ENCODE data around the gene ZNF446. TPM values are rescaled to one million over a fixed set of nuclear protein-coding genes. Genes with fewer than 3 reads are reported as not detected.

Gene ZNF446
- total and polyA plus RNA-seq, 9 of the 15 experiments (the other 6 are each of a cell fraction or from before 2014, with no cell fraction given), result 0.07 to 4.8 (median 1.2) TPM

DNA sequence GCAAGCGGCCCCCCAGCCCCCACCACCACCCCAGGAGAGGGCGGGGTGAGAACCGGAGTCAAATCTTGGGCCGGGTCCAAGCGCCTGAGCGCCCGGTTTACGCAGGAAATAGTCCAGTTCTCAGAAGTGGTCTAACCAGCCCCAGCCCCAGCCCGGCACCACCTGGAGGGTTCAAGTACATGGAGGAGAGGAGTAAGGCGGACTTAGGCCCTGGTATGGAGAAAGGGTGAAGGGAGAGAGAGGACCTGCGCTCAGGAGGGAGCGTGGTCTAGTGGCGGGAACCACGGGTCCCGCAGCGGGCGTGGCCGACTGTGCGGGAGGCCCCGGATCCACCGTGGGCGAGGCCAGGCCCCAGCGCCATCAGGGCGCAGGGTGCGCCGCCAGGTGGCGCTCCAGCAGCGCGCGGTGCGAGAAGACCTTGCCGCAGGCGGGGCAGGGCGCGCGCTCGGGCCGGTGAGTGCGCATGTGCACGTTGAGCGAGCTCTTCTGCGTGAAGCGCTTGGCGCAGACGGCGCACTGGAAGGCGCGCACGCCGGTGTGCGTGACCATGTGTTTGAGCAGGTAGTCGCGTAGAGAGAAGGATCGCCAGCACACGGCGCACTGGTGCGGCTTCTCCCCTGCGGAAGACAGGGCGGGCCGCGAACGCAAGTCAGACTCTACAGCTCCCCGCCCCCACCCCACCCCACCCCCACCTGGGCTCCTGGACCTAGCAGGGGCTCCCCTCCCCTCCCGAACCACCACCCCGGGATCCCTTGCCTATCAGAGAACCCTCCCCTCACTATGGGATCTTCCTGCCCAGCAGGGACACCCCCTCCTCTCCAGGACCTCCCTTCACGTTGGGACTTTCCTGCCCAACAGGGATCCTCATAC lies 37.8 kb downstream of the ZNF446 start (continued):
- TF ChIP-seq CBX3 (IDR thresholded peaks at IDR 0.05; ENCODE audit: borderline replicate concordance in 1 of 2, low read length in 2 of 2) (no peak), EP400 (IDR thresholded peaks at IDR 0.05) (peak; percentile 87), SRSF3 (IDR thresholded peaks at IDR 0.05; ENCODE audit: insufficient read depth, low read length) (no peak), SAFB2 (IDR thresholded peaks at IDR 0.05; ENCODE audit: borderline replicate concordance, low read depth, low read length, severe bottlenecking) (no peak), BCOR (IDR thresholded peaks at IDR 0.05) (no peak), ZC3H4 (CRISPR knock-in tag; IDR thresholded peaks at IDR 0.05; ENCODE audit: borderline replicate concordance) (no peak), HDAC3 (IDR thresholded peaks at IDR 0.05; ENCODE audit: borderline replicate concordance, partially characterized antibody) (no peak), STAT6 (CRISPR knock-in tag; IDR thresholded peaks at IDR 0.05) (no peak), ZZZ3 (IDR thresholded peaks at IDR 0.05) (no peak), CREB1 (IDR thresholded peaks at IDR 0.05) (peak; percentile 46; the same call in 1 of the 2 replicates), CREB1 (CRISPR knock-in tag; IDR thresholded peaks at IDR 0.05) (peak; percentile 66; the same call in 1 of the 2 replicates), HMGN3 (IDR thresholded peaks at IDR 0.05; ENCODE audit: borderline replicate concordance, extremely low read depth, insufficient read length, low read depth, low read length) (peak; percentile 86), SOX6 (IDR thresholded peaks at IDR 0.05) (peak; percentile 66), PCBP1 (IDR thresholded peaks at IDR 0.05; ENCODE audit: low read depth, low read length, poor library complexity, severe bottlenecking) (peak; percentile 31), HNRNPLL (IDR thresholded peaks at IDR 0.05; ENCODE audit: low read depth, low read length, poor library complexity, severe bottlenecking) (peak; percentile 97), EZH2 (IDR thresholded peaks at IDR 0.05; ENCODE audit: borderline replicate concordance, low read depth, low read length) (no peak), FOXK1 (CRISPR knock-in tag; IDR thresholded peaks at IDR 0.05; ENCODE audit: borderline replicate concordance) (no peak), EP300 (IDR thresholded peaks at IDR 0.05; ENCODE audit: low read length) (no peak), SIN3A (IDR thresholded peaks at IDR 0.05; ENCODE audit: borderline replicate concordance in 2 of 2, control insufficient read depth in 1 of 2, low read depth in 2 of 2, low read length in 2 of 2) (peak in 1 of 2 experiments; percentile 62; a peak in 1 of 4 replicates), ILF3 (IDR thresholded peaks at IDR 0.05; ENCODE audit: borderline replicate concordance) (0 out of 2 replicates have a peak, but pooled peaks have one; percentile 40), U2AF2 (optimal IDR thresholded peaks at IDR 0.05; ENCODE audit: low read depth, low read length) (no peak), L3MBTL2 (IDR thresholded peaks at IDR 0.05) (peak; percentile 94)
